GM19328 (cell line): ENCODE measurements around the gene CIB1.
"Not testable (repeated sequence)": the region's sequence is repeated elsewhere in the genome, so short reads cannot be mapped to it uniquely, and the experiment has no call there.

Experiments
- ATAC-seq: cut with Tn5 transposase; IDR thresholded peaks from one replicate; pipeline ENCODE4 v1.9.1; 2021; ENCODE audit warnings: mild to moderate bottlenecking, moderate library complexity; ENCODE audit not compliant: unreplicated experiment

The CIB1 gene

DNA sequence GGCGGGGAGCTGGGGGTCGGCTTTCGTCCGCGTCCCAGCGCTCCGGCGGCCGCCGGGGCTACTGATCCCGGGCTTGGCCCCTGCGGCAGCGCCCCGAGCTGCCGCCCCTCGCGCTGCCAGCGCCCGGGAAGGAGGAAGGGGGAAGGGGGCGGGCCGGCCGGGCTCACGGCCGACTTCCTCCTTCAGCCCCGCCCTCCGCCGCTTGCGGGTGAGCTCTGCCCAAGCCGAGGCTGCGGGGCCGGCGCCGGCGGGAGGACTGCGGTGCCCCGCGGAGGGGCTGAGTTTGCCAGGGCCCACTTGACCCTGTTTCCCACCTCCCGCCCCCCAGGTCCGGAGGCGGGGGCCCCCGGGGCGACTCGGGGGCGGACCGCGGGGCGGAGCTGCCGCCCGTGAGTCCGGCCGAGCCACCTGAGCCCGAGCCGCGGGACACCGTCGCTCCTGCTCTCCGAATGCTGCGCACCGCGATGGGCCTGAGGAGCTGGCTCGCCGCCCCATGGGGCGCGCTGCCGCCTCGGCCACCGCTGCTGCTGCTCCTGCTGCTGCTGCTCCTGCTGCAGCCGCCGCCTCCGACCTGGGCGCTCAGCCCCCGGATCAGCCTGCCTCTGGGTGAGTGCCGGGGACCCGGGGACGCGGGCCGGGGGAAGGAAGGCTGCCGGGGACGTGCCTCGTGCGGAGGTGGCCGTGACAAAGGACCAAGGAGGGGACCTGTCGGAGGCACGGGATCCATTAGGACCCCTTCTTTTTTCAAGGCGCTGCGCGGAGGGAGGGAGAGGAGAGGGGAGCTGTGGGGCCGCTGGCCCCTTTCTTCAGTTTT is 32.4 kb downstream of the CIB1 start, which contains the start of gene SEMA4B:
TSS of gene SEMA4B (plus strand) at position 201 of the 814 bp plus-strand sequence. CDS start at position 450, 249 bp downstream.
- ATAC-seq, result peak; percentile 68

DNA sequence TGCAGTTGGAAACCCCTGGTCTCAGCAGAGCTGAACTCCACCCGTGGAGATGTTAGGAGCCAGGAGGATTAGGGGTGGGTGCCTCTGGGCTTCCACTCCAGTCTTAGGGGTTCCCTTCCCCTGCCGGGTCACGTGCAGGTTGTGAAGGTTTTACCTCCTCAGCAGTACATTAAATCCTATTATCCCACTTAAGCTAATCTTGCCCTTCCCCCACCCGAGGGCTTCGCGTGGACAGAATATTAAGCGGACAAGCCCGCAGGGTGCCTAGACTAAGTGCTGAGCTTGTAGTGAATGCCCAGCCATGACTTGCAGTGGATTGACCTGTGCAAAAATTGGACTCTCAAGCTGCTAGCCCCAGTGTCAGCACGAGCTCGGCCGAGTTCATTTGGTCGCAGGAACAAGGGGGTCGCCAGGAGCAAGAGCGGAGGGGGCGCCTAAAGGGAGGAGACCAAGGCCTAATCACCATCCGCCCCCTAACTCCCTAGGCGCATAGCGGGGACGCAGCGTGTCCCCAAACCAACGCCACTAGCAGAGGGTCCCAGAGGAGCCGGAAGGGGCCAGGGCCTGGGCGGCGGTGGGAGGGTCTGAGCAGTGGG is 33.1 kb downstream of the CIB1 start:
- peak; percentile 33 for ATAC-seq

DNA sequence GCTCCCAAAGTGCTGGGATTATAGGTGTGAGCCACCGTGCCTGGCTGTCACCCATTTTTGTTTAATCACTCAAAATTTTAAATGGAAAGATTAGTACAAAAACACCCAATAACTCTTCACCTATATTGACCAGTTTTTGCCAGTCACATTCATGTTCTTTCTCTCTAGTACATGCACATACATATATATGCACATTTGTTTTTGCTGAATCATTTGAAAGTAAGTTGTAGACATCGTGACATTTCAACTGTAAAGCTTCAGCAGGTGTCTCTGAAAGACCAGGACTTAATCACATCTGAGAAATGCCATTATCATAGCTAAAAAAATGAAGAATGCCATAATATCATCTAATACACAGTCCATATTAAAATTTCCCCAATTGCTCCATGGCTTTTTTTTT is 39.1 kb downstream of the CIB1 start:
- no peak for ATAC-seq

DNA sequence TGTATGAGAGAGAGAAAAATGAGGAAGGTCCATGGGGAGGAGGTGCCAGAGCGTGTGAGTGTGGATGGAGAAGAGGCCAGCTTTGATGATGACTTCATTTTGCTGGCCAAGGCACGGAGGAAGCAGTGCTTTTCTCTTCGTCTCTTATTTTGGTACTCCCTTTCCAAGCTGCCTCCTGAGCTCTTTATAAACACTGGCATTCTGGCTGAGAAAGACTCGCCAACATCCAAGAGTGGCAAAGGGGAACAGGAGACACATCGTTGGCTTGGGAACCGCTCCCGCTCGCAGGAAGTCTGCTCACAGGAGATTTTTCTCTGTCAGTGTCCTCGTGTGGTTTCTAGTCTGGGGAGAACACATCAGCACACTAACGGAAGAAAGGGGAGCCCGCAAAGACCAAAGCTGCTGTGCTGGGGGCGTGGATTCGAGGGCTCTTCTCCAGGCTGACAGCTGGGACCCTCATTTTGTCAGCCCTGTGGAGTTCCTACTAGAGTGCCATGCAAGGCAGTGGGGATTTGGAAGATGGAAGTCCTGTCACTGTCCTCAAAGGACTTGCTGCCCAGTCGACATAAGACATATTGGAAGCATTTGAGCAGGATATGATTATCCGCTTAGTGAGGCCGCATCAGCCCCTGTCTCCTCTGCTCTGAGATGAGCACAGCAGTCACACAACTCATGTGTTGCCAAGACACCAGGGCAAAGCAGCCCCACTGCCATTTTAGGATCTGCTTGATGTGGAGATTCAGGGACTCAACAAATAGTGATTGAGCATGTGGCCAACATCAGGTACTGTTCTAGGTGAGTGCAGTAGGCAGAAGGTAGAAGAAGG is 40.6 kb downstream of the CIB1 start:
- ATAC-seq, result no peak

DNA sequence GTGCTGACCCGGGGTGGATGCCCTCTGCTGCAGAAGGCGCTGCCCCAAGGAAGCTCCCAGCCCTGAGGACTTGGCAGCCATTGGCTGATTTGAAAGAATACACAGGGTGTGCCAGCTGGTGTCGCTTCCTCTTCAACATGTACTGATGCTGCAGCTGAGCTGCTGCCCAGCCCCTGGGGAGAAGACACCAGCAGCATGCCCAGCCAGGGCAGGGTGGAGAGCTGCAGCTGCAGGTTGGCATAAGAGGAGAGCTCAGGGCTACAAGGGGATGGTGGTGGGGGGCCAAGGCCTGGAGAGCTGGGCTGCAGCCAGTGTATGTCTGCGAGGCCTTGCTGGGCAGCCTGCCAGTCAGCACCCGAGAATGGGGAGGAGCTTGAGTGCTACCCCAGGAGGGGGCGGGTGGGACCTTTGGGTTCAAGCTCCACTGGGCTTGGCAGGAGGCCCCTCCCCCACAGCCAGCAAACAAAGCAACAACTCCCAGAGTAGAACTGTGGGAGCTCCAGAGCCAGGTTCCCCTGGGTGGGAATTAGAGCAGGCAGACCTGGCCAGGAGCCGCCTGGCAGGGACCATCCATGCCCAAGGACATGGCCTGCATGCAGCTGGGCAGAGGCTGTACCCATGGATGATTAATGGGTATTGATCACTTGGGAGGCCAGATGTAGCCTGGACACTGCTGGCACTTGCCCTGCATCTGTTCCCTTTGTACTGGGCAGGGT is 41.8 kb downstream of the CIB1 start:
- peak; percentile 45 for ATAC-seq

DNA sequence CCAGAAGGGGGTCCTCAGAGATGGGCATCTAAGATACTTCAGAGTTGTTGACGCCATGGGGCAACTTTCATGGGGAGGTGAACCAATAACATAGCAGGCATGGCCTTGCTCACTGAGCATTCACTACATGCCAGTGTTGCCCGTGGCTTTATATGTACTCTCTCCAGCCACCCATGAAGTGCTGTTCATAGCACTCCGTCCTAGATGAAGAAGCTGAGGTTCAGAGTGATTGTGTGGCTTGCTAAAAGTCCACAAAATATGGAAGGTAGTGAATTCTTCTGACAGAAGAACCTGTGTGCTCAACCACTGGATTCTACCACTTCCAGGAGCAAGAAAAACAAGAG is 42.4 kb downstream of the CIB1 start:
- ATAC-seq, result peak; percentile 6

DNA sequence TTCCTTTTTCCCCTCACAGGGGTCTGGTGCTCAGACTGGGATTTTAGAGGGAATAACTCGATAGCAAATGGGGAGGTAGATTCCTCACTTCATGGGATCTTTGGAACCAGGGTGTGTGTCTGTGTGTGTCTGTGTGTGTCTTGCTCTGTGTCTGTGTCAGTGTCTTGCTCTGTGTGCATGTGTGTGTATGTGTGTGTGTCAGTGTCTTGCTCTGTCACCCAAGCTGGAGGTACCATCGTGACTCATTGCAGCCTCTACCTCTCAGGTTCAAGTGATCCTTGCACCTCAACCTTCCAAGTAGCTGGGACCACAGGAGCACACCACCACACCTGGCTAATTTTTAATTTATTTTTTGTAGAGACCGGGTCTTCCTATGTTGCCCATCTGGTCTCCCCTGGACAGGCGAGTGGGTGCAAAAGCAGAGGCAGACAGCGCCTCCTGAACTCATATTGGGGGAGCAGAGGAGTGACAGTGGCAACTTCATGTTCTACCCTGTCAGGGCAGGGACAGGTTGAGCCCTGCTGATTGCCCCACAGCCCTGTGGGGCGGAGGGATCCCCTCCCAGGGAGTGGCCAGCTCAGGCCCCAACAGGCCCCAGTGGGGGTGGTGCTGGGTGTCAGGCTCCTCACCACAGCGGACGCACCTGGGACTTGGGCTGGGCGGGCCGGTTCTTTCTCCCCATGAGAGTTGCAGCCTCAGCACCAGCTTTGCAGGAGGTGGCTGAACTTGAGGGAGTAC is 43.0 kb downstream of the CIB1 start:
- ATAC-seq, result peak; percentile 51

DNA sequence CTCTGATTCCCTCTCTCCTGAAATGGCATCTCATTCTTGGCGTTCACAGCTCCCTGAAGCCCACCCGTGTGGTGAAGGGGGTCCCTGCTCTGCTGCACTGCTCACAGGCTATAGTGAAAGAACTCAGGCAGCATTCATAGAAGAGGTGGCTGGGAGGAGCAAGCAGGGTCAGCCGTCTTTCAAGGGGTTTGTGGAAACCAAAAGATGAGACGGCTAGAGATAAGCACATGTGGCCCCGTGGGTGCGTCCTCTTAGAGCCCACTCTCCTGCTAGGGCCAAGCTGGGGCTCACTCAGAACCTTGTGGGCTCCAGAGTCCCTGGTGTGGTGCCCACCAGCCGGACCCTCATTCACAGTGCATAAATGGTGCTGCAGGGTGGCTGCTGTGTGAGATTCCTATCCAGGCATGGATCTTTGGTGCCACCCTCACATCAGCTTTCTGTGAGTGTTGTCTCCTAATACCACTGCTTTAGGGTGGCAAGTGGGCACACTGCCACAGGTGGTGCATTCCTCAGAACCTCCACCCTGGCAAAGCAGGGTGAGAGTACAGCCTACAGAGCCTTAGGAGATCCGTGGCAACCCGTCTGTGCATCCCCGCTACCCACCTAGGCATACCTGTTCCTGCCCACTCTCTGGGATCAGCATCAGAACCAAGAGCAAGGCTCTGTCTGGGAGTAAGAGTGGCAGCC is 43.8 kb downstream of the CIB1 start:
- ATAC-seq, result no peak

DNA sequence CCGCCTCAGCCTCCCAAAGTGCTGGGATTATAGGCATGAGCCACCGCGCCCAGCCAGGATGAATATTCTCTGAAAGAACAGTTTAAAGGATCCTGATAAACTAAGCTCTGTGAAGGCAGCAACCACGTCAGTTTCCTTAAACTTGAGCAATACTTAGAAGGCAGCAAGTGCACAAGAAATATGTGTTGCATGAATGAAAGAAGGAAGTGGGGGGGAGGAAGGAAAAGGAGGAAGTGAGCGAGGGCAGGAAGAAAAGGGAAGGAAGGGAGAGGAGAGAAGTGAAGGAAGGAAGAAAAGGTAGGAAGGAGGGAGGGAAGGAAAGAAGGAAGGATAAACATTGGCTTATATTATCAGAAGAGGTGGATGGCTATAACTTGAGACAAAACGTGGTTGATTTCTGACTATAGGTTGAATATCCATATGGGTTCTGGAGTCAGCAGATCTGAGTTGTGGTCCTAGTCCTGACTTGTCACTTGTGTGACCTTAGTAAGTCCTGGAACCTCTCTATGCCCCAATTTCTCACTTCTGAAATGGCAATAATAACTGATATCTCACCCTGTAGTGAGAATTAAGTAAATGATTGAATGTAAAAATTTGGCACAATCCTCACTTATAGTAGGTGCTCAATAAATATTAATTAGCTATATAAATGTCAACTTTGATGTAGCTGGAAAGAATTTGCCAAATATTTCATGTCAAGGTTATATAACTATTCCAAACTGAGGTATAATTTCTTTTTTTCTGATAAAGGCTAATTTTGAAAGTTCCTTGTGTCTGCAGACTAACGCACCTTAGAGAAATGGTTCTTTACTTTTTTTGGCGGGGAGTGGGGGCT is 44.6 kb downstream of the CIB1 start:
- ATAC-seq, result no peak

DNA sequence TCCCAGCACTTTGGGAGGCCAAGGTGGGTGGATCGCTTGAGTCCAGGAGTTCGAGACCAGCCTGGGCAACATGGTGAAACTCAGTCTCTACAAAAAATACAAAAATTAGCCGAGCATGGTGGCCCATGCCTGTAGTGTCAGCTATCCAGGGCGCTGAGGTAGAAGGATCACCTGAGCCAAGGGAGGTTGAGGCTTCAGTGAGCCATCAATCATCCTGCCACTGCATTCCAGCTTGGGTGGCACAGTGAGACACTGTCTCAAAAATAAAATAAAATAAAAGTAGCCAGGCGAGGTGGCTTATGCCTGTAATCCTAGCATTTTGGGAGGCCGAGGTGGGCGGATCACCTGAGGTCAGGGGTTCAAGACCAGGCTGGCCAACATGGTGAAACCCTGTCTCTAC is 45.7 kb downstream of the CIB1 start:
- ATAC-seq, result not testable (repeated sequence)

DNA sequence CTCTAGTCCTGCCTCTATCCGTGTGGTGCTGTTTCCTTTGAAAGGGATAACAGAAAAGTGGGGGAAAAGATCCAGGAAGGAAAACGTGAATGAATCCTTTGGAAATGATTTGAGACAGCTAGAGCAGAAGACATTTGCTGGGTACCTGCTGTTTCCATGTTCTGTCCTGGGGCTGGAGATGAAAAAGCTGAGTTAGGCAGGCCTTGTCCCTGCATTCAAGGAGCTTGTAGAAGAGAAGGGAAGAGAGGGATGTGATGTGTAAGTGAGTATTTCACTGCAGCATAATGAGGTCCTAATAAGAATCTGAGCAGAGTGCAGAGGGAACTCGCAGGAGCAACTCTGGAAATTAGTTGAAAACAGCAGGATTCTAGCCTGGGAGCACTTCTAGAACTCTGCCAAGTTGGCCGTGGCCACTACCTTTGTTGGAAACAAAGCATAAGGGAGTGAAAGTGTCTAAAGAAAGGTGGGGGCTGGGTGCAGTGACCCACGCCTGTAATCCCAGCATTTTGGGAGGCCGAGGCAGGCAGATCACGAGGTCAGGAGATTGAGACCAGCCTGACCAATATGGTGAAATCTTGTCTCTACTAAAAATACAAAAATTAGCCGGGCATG is 46.4 kb downstream of the CIB1 start:
- ATAC-seq, result no peak

DNA sequence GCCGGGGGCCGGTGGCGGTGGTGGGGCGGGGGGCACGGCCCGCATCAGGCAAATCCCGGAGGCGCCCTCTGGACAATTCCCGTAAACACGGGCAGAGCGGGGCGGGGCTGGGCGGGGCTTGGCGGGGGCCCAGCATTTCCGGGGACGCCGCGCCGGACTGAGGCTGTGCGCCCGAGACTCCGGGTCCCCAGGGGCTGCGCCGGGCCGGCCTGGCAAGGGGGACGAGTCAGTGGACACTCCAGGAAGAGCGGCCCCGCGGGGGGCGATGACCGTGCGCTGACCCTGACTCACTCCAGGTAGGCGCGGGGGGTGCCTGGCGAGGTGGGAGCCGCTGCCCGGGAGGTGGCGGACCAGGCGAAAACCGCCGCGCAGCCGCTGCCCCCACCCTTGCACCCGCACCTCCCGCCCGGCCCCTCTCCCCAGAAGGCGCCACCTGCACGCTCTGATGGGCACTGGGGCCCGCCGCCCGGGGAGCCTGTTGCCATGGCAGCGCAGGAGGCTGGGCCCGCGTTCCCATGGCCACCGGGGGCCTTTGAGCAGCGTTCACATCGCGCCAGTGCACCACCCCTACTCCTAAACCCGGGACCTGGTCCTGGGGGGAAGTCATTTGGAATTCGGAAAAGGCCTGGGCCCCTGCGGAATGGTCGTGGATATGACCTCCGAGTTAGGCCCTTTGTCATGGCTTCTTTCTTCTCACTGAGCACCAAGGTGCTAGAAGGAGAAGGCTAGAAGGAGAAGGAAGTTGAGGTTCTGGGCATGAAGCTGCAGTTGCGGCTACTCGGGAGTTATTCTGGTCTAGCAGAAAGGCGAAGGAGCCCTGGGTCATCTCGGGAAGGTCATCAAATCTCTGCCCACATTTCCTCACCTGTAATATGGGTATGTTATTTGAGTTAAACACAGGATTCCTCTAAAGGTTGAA is 48.7 kb downstream of the CIB1 start:
- ATAC-seq, result peak; percentile 61

DNA sequence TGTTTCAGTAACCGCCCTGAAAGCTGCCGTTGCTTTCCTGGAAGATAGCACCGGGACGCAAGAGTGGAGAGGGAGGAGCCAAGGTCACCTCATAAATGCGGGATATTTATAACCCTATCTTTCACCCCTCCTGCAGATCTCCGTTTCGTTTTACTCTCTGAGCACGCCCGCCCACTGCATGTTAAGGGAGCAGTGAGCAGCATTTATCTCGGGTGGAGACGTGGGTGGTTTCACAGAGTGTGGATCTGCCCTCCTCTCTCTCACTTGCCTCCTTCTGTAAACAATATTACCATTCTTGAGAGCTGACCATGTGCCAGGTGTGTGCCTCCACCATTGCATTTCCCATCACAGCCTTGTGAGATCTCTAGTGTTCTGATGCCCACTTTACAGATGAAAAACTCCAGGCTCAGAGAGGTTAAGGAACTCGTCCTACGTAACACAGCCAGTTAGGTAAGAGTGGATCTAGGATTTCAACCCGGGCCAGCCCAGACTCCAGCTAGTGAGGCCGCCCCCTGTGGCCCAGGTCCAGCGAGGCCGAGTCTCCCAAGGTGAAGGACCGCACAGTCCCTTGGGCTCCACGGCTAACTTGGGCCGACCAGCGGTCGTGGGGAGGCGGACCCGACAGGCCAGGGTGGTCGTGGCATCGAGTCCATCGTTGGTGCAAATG is 49.5 kb downstream of the CIB1 start:
- ATAC-seq, result peak; percentile 52

DNA sequence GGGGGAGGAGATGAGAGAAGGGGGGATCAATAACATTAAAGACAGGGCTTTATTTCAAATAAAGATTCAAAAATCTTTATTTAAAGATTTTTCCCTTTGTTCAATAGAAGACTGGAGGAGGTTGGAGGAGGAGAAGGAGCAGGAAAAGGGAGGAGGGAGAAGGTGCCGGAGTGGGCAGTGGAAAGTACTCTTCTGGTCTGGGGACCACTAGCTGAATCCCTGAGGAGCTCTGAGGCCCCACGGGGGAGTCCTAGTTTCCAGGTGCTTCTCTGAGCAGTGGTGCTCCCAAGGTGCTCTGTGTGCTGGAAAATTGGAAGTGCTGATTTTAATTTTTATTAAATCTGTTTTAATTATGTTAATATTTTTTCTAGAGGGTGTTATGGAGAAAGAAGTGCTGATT is 52.0 kb downstream of the CIB1 start:
- no peak for ATAC-seq
